Transverse colon (tissue), 4 donors: ENCODE measurements around the gene SH3BP5L.

Experiments
- CTCF ChIP-seq, 5 experiments: fragments of 200-600 bp in 3 of 5; fragments of 450-650 bp in 2 of 5; sonication (generic) in 3 of 5; IDR thresholded peaks; 1 replicate in 2 of 5; 2 replicates in 3 of 5; pipeline ENCODE4 v1.5.1; 2016 to 2017; ENCODE audit warnings: antibody characterized with exemption in 5 of 5, inconsistent platforms in 3 of 5, mild to moderate bottlenecking in 2 of 5, moderate library complexity in 1 of 5
- POLR2AphosphoS5 ChIP-seq, 3 donors: sonication (generic); formaldehyde crosslinking; IDR thresholded peaks; one replicate each; pipeline ENCODE4 v1.6.1; 2016; ENCODE audit warnings: antibody characterized with exemption in 3 of 3

DNA sequence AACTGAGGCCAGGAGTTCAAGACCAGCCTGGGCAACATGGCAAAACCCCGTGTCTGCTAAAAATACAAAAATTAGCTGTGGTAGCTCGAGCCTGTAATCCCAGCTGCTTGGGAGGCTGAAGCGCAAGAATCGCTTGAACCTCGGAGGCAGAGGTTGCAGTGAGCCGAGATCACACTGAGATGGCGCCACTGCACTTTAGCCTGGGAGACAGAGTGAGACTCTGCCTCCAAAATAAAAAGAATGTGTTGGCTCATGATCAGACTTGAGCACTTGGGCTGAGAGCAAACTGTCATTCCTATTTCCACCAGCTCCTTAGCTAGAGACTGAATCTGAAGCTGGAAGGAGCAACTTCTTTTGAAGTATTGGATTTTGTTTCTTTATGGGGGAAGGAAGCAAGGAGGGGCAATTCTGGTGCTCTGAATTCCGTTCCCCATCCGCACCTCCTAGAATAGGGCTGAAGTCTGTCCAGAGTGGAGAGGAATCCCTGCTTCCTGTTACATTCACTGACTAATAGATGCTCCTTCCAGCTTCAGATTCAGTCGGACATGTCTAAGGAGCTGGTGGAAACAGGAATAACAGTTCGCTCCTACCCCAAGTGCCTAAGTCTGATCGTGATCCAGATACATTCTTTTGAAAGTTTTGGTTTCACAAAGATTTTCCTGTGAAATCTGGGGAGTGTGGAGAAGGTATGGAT is 16.1 kb upstream of the SH3BP5L start:
- TF ChIP-seq CTCF (IDR thresholded peaks at IDR 0.05) (peak; percentile 35 to 58 (median 42)), POLR2AphosphoS5 (IDR thresholded peaks at IDR 0.05) (no peak)
